Gastroesophageal sphincter (tissue), 3 donors: Measurements from ENCODE around the gene SREK1.

Source experiments
- CTCF ChIP-seq, 4 experiments: fragments of 200-600 bp in 2 of 4; fragments of 450-650 bp in 2 of 4; sonication (generic) in 1 of 4; IDR thresholded peaks; one replicate each; pipeline ENCODE4 v1.5.1; 2017 to 2019; ENCODE audit warnings: antibody characterized with exemption in 4 of 4, mild to moderate bottlenecking in 2 of 4, moderate library complexity in 2 of 4
- POLR2AphosphoS5 ChIP-seq: sonication (generic); formaldehyde crosslinking; IDR thresholded peaks from one replicate; pipeline ENCODE4 v1.6.1; 2017; ENCODE audit warnings: antibody characterized with exemption

GRCh38 chr5:66171349-66172344, 27.5 kb downstream of the SREK1 start:
- TF ChIP-seq CTCF (IDR thresholded peaks at IDR 0.05) = peak; percentile 41 to 54 (median 48)
- TF ChIP-seq POLR2AphosphoS5 = no peak
